NOMO-1 treated with DMSO at 0.1 percent for 48 hours (cell line): ENCODE results near the gene MT1A.

Experiments
- DNase-seq: peaks from one replicate; lab custom pipeline; 2025; ENCODE audit not compliant: unreplicated experiment; lab: John Stamatoyannopoulos, UW

Gene MT1A

GRCh38 chr16:56630134-56630533 lies 8.3 kb upstream of the MT1A start:
- DNase-seq: peak; percentile 65

- no peak for DNase-seq
Measured at GRCh38 chr16:56631197-56631596, 7.3 kb upstream of the MT1A start.

GRCh38 chr16:56631832-56632155 lies 6.7 kb upstream of the MT1A start:
- peak; percentile 19 for DNase-seq

- DNase-seq: no peak
Measured at GRCh38 chr16:56632156-56632847, 6.2 kb upstream of the MT1A start, which contains the start of gene MT1M. Gene MT1M, plus strand, starts transcription at chr16:56632659. Its CDS starts 73 bp downstream, at chr16:56632732.

GRCh38 chr16:56632848-56633365 lies 5.6 kb upstream of the MT1A start:
- no peak for DNase-seq

- DNase-seq: no peak
Measured at GRCh38 chr16:56633535-56633934, 4.9 kb upstream of the MT1A start.

- no peak for DNase-seq
Measured at GRCh38 chr16:56634715-56635440, 3.6 kb upstream of the MT1A start.

- no peak for DNase-seq
Measured at GRCh38 chr16:56635441-56635967, 3.0 kb upstream of the MT1A start.

GRCh38 chr16:56636616-56637413 lies 1.7 kb upstream of the MT1A start:
- no peak for DNase-seq

GRCh38 chr16:56639045-56639444 lies 579 bp downstream of the MT1A start:
- DNase-seq: no peak

- no peak for DNase-seq
Measured at GRCh38 chr16:56640076-56640475, 1.6 kb downstream of the MT1A start.

GRCh38 chr16:56641166-56641565 lies 2.7 kb downstream of the MT1A start:
- DNase-seq: no peak

- DNase-seq: peak; percentile 84
Measured at GRCh38 chr16:56643080-56643778, 4.8 kb downstream of the MT1A start.

GRCh38 chr16:56643833-56644232 lies 5.4 kb downstream of the MT1A start:
- DNase-seq: no peak

- DNase-seq: no peak
Measured at GRCh38 chr16:56645311-56645710, 6.8 kb downstream of the MT1A start.

GRCh38 chr16:56645838-56646237 lies 7.4 kb downstream of the MT1A start:
- no peak for DNase-seq

- no peak for DNase-seq
Measured at GRCh38 chr16:56647641-56648431, 9.4 kb downstream of the MT1A start.

GRCh38 chr16:56649271-56649670 lies 10.8 kb downstream of the MT1A start:
- DNase-seq: no peak

GRCh38 chr16:56649820-56650219 lies 11.4 kb downstream of the MT1A start:
- DNase-seq: no peak

- no peak for DNase-seq
Measured at GRCh38 chr16:56651586-56651985, 13.1 kb downstream of the MT1A start, which contains the start of gene MT1B. Gene MT1B, plus strand, starts transcription at chr16:56651886. Its CDS starts 68 bp downstream, at chr16:56651954.
